ENCODE data around the gene GULP1.

GULP1 gene

DNA sequence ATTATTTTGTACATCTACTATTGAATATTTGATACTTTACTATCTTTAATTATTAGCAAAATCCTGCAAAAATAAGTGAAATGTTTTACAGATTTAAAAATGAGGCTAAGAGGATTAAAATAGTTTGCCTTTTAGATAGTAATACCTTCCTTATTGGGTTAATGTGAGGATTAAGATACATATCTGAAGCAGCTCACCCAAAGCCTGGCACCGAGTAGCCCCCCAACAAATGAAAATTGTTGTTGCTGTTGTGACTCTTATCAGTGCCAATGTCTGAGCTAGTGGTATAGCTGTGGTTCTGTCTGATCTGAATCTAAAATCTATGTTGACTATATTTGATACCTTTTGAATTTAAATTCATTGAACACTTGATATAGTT lies 34.6 kb downstream of the GULP1 start (continued):
- TF ChIP-seq, protein P1, sequence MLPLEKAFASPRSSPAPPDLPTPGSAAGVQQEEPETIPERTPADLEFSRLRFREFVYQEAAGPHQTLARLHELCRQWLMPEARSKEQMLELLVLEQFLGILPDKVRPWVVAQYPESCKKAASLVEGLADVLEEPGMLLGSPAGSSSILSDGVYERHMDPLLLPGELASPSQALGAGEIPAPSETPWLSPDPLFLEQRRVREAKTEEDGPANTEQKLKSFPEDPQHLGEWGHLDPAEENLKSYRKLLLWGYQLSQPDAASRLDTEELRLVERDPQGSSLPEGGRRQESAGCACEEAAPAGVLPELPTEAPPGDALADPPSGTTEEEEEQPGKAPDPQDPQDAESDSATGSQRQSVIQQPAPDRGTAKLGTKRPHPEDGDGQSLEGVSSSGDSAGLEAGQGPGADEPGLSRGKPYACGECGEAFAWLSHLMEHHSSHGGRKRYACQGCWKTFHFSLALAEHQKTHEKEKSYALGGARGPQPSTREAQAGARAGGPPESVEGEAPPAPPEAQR (tag by site-specific recombination; IDR thresholded peaks at IDR 0.05), result no peak
- TF ChIP-seq EGR2 (tag by site-specific recombination; IDR thresholded peaks at IDR 0.05; ENCODE audit: low read depth) (no peak), ZNF747 (tag by site-specific recombination; IDR thresholded peaks at IDR 0.05) (no peak), ZNF16 (tag by site-specific recombination; IDR thresholded peaks at IDR 0.05; ENCODE audit: low read depth) (no peak), KLF10 (tag by site-specific recombination; IDR thresholded peaks at IDR 0.05) (no peak), GLIS1 (tag by site-specific recombination; IDR thresholded peaks at IDR 0.05) (no peak)
- TF ChIP-seq, protein P2, sequence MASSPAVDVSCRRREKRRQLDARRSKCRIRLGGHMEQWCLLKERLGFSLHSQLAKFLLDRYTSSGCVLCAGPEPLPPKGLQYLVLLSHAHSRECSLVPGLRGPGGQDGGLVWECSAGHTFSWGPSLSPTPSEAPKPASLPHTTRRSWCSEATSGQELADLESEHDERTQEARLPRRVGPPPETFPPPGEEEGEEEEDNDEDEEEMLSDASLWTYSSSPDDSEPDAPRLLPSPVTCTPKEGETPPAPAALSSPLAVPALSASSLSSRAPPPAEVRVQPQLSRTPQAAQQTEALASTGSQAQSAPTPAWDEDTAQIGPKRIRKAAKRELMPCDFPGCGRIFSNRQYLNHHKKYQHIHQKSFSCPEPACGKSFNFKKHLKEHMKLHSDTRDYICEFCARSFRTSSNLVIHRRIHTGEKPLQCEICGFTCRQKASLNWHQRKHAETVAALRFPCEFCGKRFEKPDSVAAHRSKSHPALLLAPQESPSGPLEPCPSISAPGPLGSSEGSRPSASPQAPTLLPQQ (tag by site-specific recombination; IDR thresholded peaks at IDR 0.05), result no peak

DNA sequence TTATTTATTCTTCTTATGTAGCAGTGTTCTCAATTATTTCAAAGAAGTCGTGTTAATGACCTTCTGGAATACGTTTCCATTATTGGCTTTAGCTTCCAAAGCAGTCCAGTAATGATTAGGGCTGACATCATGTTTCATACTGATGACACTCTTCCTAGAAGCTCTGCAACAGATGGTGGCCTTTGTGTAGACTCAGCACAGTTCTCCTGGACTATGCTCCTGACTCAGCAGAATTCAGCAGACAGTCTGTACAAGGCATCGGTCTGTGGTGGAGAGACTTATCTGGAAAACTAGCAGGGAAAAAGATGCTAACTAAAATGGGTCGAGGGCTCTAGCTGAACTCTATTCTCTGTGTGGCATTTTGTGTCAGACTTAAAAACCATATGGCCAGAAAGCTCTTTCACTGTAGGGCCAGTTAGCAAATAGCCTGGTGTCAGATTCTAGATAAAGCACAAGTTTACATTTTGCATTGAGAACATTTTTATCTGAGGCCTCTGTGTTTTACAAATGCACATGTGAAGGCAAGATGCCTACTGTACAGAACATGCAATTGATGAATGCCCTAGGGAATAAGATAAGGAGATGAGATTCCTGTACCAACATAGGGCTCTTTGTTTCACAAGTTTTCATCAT lies 35.1 kb downstream of the GULP1 start:
- TF ChIP-seq, protein P3, sequence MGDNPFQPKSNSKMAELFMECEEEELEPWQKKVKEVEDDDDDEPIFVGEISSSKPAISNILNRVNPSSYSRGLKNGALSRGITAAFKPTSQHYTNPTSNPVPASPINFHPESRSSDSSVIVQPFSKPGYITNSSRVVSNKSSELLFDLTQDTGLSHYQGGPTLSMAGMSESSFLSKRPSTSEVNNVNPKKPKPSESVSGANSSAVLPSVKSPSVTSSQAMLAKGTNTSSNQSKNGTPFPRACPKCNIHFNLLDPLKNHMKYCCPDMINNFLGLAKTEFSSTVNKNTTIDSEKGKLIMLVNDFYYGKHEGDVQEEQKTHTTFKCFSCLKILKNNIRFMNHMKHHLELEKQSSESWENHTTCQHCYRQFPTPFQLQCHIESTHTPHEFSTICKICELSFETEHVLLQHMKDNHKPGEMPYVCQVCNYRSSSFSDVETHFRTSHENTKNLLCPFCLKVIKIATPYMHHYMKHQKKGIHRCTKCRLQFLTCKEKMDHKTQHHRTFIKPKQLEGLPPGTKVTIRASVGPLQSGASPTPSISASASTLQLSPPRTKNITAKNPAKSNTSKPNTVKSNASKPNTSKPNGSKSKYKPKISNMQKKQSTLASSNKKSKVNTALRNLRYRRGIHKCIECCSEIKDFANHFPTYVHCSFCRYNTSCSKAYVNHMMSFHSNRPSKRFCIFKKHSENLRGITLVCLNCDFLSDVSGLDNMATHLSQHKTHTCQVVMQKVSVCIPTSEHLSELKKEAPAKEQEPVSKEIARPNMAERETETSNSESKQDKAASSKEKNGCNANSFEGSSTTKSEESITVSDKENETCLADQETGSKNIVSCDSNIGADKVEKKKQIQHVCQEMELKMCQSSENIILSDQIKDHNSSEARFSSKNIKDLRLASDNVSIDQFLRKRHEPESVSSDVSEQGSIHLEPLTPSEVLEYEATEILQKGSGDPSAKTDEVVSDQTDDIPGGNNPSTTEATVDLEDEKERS (tag by site-specific recombination; IDR thresholded peaks at IDR 0.05), result no peak
- TF ChIP-seq, protein P4, sequence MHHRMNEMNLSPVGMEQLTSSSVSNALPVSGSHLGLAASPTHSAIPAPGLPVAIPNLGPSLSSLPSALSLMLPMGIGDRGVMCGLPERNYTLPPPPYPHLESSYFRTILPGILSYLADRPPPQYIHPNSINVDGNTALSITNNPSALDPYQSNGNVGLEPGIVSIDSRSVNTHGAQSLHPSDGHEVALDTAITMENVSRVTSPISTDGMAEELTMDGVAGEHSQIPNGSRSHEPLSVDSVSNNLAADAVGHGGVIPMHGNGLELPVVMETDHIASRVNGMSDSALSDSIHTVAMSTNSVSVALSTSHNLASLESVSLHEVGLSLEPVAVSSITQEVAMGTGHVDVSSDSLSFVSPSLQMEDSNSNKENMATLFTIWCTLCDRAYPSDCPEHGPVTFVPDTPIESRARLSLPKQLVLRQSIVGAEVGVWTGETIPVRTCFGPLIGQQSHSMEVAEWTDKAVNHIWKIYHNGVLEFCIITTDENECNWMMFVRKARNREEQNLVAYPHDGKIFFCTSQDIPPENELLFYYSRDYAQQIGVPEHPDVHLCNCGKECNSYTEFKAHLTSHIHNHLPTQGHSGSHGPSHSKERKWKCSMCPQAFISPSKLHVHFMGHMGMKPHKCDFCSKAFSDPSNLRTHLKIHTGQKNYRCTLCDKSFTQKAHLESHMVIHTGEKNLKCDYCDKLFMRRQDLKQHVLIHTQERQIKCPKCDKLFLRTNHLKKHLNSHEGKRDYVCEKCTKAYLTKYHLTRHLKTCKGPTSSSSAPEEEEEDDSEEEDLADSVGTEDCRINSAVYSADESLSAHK (tag by site-specific recombination; IDR thresholded peaks at IDR 0.05), result no peak
- TF ChIP-seq ZNF629 (tag by site-specific recombination; IDR thresholded peaks at IDR 0.05) (peak; percentile 56), ZNF677 (tag by site-specific recombination; IDR thresholded peaks at IDR 0.05) (no peak), ZNF776 (tag by site-specific recombination; IDR thresholded peaks at IDR 0.05; ENCODE audit: borderline replicate concordance) (no peak), TRIM28 (IDR thresholded peaks at IDR 0.05; ENCODE audit: borderline replicate concordance, low read length) (peak; percentile 61; the same call in 1 of the 2 replicates), SCRT2 (tag by site-specific recombination; IDR thresholded peaks at IDR 0.05) (peak; percentile 76; the same call in 1 of the 2 replicates), ZNF202 (tag by site-specific recombination; IDR thresholded peaks at IDR 0.05; ENCODE audit: borderline replicate concordance) (no peak), ZBTB17 (tag by site-specific recombination; IDR thresholded peaks at IDR 0.05) (0 out of 2 replicates have a peak, but pooled peaks have one; percentile 29)
- peaks cover 12% of the 10 kb centered on the region for H3K4me1 ChIP-seq (ENCODE audit: control insufficient read depth, insufficient read depth, low read length)
- H3K36me3 ChIP-seq (ENCODE audit: control insufficient read depth in 2 of 2, insufficient read depth in 1 of 2, low read length in 2 of 2), result no peaks in the 10 kb centered on the region
- no peaks in the 10 kb centered on the region for H3K9me3 ChIP-seq (ENCODE audit: control insufficient read depth, insufficient read depth, low read depth, low read length)
- H3K4me3 ChIP-seq (ENCODE audit: low read depth, low read length), result no peak overlapping the region
- H3K27ac ChIP-seq (ENCODE audit: extremely low read depth, low read depth, low read length), result no peak overlapping the region; the same call in 1 of the 2 replicates
- CTCF ChIA-PET, result interaction anchor here (0.6 kb wide), 1 partner anchor 745 kb away, joined by 3 read pairs; no protein-coding TSS in a partner anchor
- POLR2A ChIA-PET, result interaction anchor here (1.9 kb wide), 1 partner anchor 34 kb away, joined by 7 read pairs; no protein-coding TSS in a partner anchor

All from HEK293 (cell line).